Measurements from ENCODE around the gene FAF2.

- TF ChIP-seq RAD51 (IDR thresholded peaks at IDR 0.05) (no peak), CTCF (IDR thresholded peaks at IDR 0.05 in 2 of 3, conservative IDR thresholded peaks at IDR 0.05 in 1 of 3; ENCODE audit: control insufficient read depth in 2 of 3, extremely low read depth in 1 of 3, insufficient read depth in 1 of 3, low read depth in 3 of 3, low read length in 3 of 3) (no peak), TCF12 (IDR thresholded peaks at IDR 0.05; ENCODE audit: low read depth, low read length) (no peak), NR2C2 (IDR thresholded peaks at IDR 0.05; ENCODE audit: borderline replicate concordance, control insufficient read depth, insufficient read length, low read depth) (no peak), STAT1 (conservative IDR thresholded peaks at IDR 0.05) (no peak), HDGF (IDR thresholded peaks at IDR 0.05) (no peak)
Observed at GRCh38 chr5:176538230-176538988, 90.2 kb downstream of the FAF2 start.

Data from GM12878 (cell line).